ENCODE results near the gene PEX1. TPM values are rescaled to one million over a fixed set of nuclear protein-coding genes. Genes with fewer than 3 reads are reported as not detected.

The PEX1 gene
- total and polyA plus RNA-seq, 2 of the 13 experiments (the other 11 are each of a cell fraction or from before 2014, with no cell fraction given) = 16.6 to 22.4 TPM

DNA sequence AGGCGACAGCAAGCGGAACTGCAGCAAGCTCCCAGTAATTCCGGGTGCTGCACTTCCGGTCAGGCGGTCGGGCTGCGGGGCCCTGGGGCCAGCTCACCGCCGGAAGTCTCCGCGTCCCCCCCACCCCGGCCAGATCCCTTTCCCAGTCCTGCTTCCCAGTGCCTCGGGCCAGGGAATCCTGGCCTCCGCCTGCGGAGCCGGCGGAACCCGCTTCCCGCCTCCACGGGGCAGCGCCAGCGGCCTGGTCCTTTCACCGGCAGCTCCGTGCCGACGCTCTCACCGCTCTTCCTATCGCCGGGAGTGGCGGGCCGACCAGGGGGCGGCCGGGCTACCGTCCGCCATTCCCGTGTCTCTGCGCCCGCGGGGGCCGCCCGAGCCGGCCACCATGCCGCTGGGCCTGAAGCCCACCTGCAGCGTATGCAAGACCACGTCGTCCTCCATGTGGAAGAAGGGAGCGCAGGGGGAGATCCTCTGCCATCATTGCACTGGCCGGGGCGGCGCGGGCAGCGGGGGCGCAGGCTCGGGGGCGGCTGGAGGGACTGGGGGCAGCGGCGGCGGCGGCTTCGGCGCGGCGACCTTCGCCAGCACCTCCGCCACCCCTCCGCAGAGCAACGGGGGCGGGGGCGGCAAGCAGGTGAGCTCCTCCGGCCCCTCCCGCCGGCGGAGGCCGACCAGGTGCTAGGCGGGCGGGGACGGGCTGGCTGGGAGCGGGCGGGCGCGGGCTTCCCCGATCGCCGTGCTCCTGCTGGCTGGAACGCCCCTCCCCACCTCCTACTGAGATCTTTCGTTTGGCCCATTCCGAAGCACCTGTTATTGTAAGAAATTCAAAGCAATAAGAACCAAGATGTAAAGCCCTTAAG is 80.7 kb downstream of the PEX1 start, which contains the start of gene GATAD1 (continued):
- TF ChIP-seq, protein P1, sequence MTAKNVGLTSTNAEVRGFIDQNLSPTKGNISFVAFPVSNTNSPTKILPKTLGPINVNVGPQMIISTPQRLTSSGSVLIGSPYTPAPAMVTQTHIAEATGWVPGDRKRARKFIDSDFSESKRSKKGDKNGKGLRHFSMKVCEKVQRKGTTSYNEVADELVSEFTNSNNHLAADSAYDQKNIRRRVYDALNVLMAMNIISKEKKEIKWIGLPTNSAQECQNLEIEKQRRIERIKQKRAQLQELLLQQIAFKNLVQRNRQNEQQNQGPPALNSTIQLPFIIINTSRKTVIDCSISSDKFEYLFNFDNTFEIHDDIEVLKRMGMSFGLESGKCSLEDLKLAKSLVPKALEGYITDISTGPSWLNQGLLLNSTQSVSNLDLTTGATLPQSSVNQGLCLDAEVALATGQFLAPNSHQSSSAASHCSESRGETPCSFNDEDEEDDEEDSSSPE (CRISPR knock-in tag; IDR thresholded peaks at IDR 0.05) = peak; percentile 61
- TF ChIP-seq GZF1 (CRISPR knock-in tag; IDR thresholded peaks at IDR 0.05) (no peak), MTF2 (CRISPR knock-in tag; IDR thresholded peaks at IDR 0.05; ENCODE audit: borderline replicate concordance) (no peak), KDM1A (CRISPR knock-in tag; IDR thresholded peaks at IDR 0.05) (no peak), ZNF24 (IDR thresholded peaks at IDR 0.05) (no peak), TBX3 (IDR thresholded peaks at IDR 0.05; ENCODE audit: borderline replicate concordance) (no peak), ZNF329 (CRISPR knock-in tag; IDR thresholded peaks at IDR 0.05; ENCODE audit: low read depth) (peak; percentile 20; the same call in 1 of the 2 replicates), SP4 (CRISPR knock-in tag; IDR thresholded peaks at IDR 0.05) (peak; percentile 67; the same call in 1 of the 2 replicates), FOXA3 (CRISPR knock-in tag; IDR thresholded peaks at IDR 0.05) (0 out of 2 replicates have a peak, but pooled peaks have one; percentile 20), KDM4B (CRISPR knock-in tag; IDR thresholded peaks at IDR 0.05) (no peak), ZNF232 (CRISPR knock-in tag; IDR thresholded peaks at IDR 0.05; ENCODE audit: borderline replicate concordance) (peak; percentile 75; the same call in 1 of the 2 replicates), PHF5A (CRISPR knock-in tag; IDR thresholded peaks at IDR 0.05; ENCODE audit: low read depth, unreplicated experiment) (peak; percentile 61), ZNF792 (CRISPR knock-in tag; IDR thresholded peaks at IDR 0.05) (peak; percentile 51; the same call in 1 of the 2 replicates), ZNF382 (CRISPR knock-in tag; IDR thresholded peaks at IDR 0.05; ENCODE audit: borderline replicate concordance) (no peak), GTF2F1 (IDR thresholded peaks at IDR 0.05; ENCODE audit: low read length) (no peak), TEAD3 (CRISPR knock-in tag; optimal IDR thresholded peaks at IDR 0.05; ENCODE audit: borderline replicate concordance) (peak; percentile 64), ZNF841 (CRISPR knock-in tag; IDR thresholded peaks at IDR 0.05; ENCODE audit: borderline replicate concordance) (no peak), ZNF557 (CRISPR knock-in tag; IDR thresholded peaks at IDR 0.05) (no peak), ZNF660 (CRISPR knock-in tag; IDR thresholded peaks at IDR 0.05; ENCODE audit: borderline replicate concordance, low read depth) (no peak), ZNF530 (CRISPR knock-in tag; IDR thresholded peaks at IDR 0.05; ENCODE audit: low read depth) (no peak), HNF4A (CRISPR knock-in tag; IDR thresholded peaks at IDR 0.05) (no peak), ZFP82 (CRISPR knock-in tag; IDR thresholded peaks at IDR 0.05; ENCODE audit: borderline replicate concordance) (no peak; the same call in 1 of the 2 replicates), TMF1 (CRISPR knock-in tag; IDR thresholded peaks at IDR 0.05; ENCODE audit: low read depth) (peak; percentile 67; the same call in 1 of the 2 replicates)
- TF ChIP-seq, protein P2, sequence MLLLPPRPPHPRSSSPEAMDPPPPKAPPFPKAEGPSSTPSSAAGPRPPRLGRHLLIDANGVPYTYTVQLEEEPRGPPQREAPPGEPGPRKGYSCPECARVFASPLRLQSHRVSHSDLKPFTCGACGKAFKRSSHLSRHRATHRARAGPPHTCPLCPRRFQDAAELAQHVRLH (CRISPR knock-in tag; IDR thresholded peaks at IDR 0.05; ENCODE audit: borderline replicate concordance, low read depth) = peak; percentile 53; the same call in 1 of the 2 replicates
- TF ChIP-seq, protein P3, sequence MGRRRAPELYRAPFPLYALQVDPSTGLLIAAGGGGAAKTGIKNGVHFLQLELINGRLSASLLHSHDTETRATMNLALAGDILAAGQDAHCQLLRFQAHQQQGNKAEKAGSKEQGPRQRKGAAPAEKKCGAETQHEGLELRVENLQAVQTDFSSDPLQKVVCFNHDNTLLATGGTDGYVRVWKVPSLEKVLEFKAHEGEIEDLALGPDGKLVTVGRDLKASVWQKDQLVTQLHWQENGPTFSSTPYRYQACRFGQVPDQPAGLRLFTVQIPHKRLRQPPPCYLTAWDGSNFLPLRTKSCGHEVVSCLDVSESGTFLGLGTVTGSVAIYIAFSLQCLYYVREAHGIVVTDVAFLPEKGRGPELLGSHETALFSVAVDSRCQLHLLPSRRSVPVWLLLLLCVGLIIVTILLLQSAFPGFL (CRISPR knock-in tag; IDR thresholded peaks at IDR 0.05) = no peak
- TF ChIP-seq, protein P4, sequence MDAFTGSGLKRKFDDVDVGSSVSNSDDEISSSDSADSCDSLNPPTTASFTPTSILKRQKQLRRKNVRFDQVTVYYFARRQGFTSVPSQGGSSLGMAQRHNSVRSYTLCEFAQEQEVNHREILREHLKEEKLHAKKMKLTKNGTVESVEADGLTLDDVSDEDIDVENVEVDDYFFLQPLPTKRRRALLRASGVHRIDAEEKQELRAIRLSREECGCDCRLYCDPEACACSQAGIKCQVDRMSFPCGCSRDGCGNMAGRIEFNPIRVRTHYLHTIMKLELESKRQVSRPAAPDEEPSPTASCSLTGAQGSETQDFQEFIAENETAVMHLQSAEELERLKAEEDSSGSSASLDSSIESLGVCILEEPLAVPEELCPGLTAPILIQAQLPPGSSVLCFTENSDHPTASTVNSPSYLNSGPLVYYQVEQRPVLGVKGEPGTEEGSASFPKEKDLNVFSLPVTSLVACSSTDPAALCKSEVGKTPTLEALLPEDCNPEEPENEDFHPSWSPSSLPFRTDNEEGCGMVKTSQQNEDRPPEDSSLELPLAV (CRISPR knock-in tag; conservative IDR thresholded peaks at IDR 0.05; ENCODE audit: low read depth) = no peak
- TF ChIP-seq, protein P5, sequence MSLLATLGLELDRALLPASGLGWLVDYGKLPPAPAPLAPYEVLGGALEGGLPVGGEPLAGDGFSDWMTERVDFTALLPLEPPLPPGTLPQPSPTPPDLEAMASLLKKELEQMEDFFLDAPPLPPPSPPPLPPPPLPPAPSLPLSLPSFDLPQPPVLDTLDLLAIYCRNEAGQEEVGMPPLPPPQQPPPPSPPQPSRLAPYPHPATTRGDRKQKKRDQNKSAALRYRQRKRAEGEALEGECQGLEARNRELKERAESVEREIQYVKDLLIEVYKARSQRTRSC (CRISPR knock-in tag; IDR thresholded peaks at IDR 0.05; ENCODE audit: low read depth) = no peak
